HL-60 (cell line): ENCODE data around the gene BCL2.

Experiments
- DNase-seq, 2 experiments: peaks; one replicate each; pipeline ENCODE4 v3.0.0-alpha.2; 2010 to 2020; ENCODE audit warnings: low read depth in 1 of 2, low spot score in 1 of 2
- H3K27ac ChIP-seq: fragments of 250-450 bp; sonication (Bioruptor Pico); replicated peaks from 2 replicates; pipeline ENCODE4 v1.5.1; 2020; ENCODE audit warnings: mild to moderate bottlenecking, moderate library complexity
- H3K27me3 ChIP-seq: fragments of 250-450 bp; sonication (Bioruptor Pico); 2 replicates; pipeline ENCODE4 v1.5.1; 2021; ENCODE audit warnings: mild to moderate bottlenecking, moderate library complexity; ENCODE audit not compliant: insufficient read depth, poor library complexity, severe bottlenecking
- H3K4me3 ChIP-seq: replicated peaks from 2 replicates; pipeline ENCODE4 v1.5.1; 2011; ENCODE audit warnings: mild to moderate bottlenecking, control low read depth, low read length; ENCODE audit not compliant: insufficient read depth
- CTCF ChIP-seq: IDR thresholded peaks from one replicate; pipeline ENCODE4 v1.5.1; 2011; ENCODE audit warnings: low read length, control low read depth, inconsistent platforms; ENCODE audit not compliant: insufficient read depth
- GABPA ChIP-seq: IDR thresholded peaks from 2 replicates; pipeline ENCODE4 v1.6.1; 2012; ENCODE audit warnings: low read depth
- POLR2AphosphoS5 ChIP-seq: IDR thresholded peaks from 2 replicates; pipeline ENCODE4 v1.6.1; 2012; ENCODE audit warnings: low read depth
- REST ChIP-seq: IDR thresholded peaks from 2 replicates; pipeline ENCODE4 v1.6.1; 2012; ENCODE audit warnings: low read depth; ENCODE audit not compliant: insufficient replicate concordance
- SPI1 ChIP-seq: IDR thresholded peaks from 2 replicates; pipeline ENCODE4 v1.6.1; 2012; ENCODE audit warnings: low read depth, mild to moderate bottlenecking, borderline replicate concordance

Gene BCL2

GRCh38 chr18:63074981-63075404 lies 244.6 kb downstream of the BCL2 start:
- Histone ChIP-seq H3K27ac (peak overlapping the region; percentile 89), H3K27me3 (no peaks in the 10 kb centered on the region), H3K4me3 (peak overlapping the region; percentile 31)
- DNase-seq = peak; percentile 81 to 94
- TF ChIP-seq REST = peak; percentile 66
- peak; percentile 92 for TF ChIP-seq POLR2AphosphoS5
- TF ChIP-seq GABPA = no peak; the same call in 1 of the 2 replicates

DNA sequence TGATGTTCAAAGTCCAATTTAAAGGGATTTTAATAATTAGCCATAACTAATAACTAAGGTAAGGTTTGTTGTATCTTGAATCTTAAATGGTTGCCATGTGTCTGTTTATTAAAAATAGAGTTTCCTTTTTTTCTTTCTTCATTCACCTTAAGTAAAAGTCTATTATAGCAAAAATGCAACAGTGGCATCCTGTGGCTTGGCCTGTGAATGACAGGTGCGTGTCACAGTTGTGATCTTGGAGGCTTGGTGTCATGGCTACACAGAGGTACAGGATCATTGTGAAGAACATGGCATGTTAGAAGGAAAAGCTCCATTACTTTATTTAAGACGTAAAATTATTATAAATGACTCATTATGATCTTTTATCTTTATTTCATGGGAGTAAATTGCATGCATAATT lies 246.1 kb downstream of the BCL2 start:
- TF ChIP-seq REST (no peak), GABPA (no peak), SPI1 (no peak), CTCF (peak; percentile 18)
- DNase-seq = peak; percentile 41 to 63
- Histone ChIP-seq H3K4me3 (no peak overlapping the region), H3K27ac (peak overlapping the region; percentile 26), H3K27me3 (no peaks in the 10 kb centered on the region)
